Measurements from ENCODE around the gene ZNF598.

The ZNF598 gene

GRCh38 chr16:1975432-1976215, 34.0 kb downstream of the ZNF598 start:
- no peak overlapping the region for H3K4me2 ChIP-seq
- H3K27ac ChIP-seq = no peak overlapping the region
- no peaks in the 10 kb centered on the region; the same call in 1 of the 2 replicates for H3K36me3 ChIP-seq (ENCODE audit: insufficient read depth)

DNA sequence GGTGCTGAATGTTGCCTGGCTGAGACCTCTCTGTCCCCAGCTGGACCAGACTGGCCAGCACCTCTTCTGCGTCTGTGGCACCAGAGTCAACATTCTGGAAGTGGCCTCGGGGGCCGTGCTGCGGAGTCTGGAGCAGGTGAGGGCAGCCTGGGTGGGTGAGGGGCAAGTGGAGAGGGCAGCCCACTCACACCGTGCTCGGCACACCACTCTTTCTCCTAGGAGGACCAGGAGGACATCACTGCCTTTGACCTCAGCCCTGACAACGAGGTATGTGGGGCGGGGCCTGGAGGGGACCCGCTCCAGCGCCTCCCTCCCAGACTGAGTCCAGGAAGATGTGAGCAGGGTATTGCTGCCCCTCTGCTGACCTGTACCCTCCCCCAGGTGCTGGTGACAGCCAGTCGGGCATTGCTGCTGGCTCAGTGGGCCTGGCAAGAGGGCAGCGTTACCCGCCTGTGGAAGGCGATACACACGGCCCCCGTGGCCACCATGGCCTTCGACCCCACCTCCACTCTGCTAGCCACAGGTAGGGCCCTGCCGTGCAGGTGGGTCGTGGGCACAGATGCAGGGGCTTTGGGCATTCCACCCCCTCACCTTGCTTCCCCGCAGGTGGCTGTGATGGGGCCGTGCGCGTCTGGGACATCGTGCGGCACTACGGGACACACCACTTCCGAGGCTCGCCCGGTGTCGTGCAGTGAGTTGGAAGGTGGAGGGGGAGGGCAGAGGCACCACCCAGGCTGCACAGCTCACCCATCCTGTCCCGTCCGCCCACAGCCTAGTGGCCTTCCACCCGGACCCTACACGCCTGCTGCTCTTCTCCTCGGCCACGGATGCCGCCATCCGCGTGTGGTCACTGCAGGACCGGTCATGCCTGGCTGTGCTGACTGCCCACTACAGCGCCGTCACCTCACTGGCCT, 35.2 kb downstream of the ZNF598 start:
- H3K4me2 ChIP-seq = no peak overlapping the region; the same call in 1 of the 2 replicates
- TF ChIP-seq, protein P1, sequence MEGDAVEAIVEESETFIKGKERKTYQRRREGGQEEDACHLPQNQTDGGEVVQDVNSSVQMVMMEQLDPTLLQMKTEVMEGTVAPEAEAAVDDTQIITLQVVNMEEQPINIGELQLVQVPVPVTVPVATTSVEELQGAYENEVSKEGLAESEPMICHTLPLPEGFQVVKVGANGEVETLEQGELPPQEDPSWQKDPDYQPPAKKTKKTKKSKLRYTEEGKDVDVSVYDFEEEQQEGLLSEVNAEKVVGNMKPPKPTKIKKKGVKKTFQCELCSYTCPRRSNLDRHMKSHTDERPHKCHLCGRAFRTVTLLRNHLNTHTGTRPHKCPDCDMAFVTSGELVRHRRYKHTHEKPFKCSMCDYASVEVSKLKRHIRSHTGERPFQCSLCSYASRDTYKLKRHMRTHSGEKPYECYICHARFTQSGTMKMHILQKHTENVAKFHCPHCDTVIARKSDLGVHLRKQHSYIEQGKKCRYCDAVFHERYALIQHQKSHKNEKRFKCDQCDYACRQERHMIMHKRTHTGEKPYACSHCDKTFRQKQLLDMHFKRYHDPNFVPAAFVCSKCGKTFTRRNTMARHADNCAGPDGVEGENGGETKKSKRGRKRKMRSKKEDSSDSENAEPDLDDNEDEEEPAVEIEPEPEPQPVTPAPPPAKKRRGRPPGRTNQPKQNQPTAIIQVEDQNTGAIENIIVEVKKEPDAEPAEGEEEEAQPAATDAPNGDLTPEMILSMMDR (conservative IDR thresholded peaks at IDR 0.05; ENCODE audit: low read depth, low read length) = no peak
- H3K9ac ChIP-seq = no peak overlapping the region
- H2AFZ ChIP-seq (ENCODE audit: low read depth) = no peak overlapping the region
- H3K79me2 ChIP-seq (ENCODE audit: insufficient read depth, low read depth) = peaks cover 20% of the 10 kb centered on the region
- no peaks in the 10 kb centered on the region for H4K20me1 ChIP-seq (ENCODE audit: insufficient read depth)
- H3K27me3 ChIP-seq (ENCODE audit: insufficient read depth, low read depth) = no peaks in the 10 kb centered on the region
- H3K27ac ChIP-seq = no peak overlapping the region
- no peaks in the 10 kb centered on the region; the same call in 1 of the 2 replicates for H3K36me3 ChIP-seq (ENCODE audit: insufficient read depth)
- peaks cover 10% of the 10 kb centered on the region for H3K4me1 ChIP-seq (ENCODE audit: low read depth, poor library complexity, severe bottlenecking)
- no peak overlapping the region for H3K4me3 ChIP-seq (IDR thresholded peaks at IDR 0.05; ENCODE audit: insufficient read depth, low read depth, low read length)

More at GRCh38 chr16:1975432-1976215, 34.0 kb downstream of the ZNF598 start:
- no peak overlapping the region for H2AFZ ChIP-seq (ENCODE audit: low read depth)
- no peaks in the 10 kb centered on the region for H3K27me3 ChIP-seq (ENCODE audit: insufficient read depth, low read depth)
- H3K9ac ChIP-seq = no peak overlapping the region
- TF ChIP-seq, protein P1 (conservative IDR thresholded peaks at IDR 0.05; ENCODE audit: low read depth, low read length) = no peak
- no peaks in the 10 kb centered on the region for H4K20me1 ChIP-seq (ENCODE audit: insufficient read depth)
- peaks cover 20% of the 10 kb centered on the region for H3K79me2 ChIP-seq (ENCODE audit: insufficient read depth, low read depth)
- peaks cover 14% of the 10 kb centered on the region for H3K4me1 ChIP-seq (ENCODE audit: low read depth, poor library complexity, severe bottlenecking)
- H3K4me3 ChIP-seq (IDR thresholded peaks at IDR 0.05; ENCODE audit: insufficient read depth, low read depth, low read length) = no peak overlapping the region

GRCh38 chr16:1973461-1974156, 36.0 kb downstream of the ZNF598 start:
- Histone ChIP-seq H3K9ac (no peak overlapping the region), H3K4me2 (peak overlapping the region; percentile 95; the same call in 1 of the 2 replicates), H2AFZ (ENCODE audit: low read depth) (no peak overlapping the region), H3K27me3 (ENCODE audit: insufficient read depth, low read depth) (no peaks in the 10 kb centered on the region), H3K27ac (no peak overlapping the region), H3K36me3 (ENCODE audit: insufficient read depth) (no peaks in the 10 kb centered on the region; the same call in 1 of the 2 replicates), H3K79me2 (ENCODE audit: insufficient read depth, low read depth) (peaks cover 20% of the 10 kb centered on the region), H4K20me1 (ENCODE audit: insufficient read depth) (no peaks in the 10 kb centered on the region), H3K4me1 (ENCODE audit: low read depth, poor library complexity, severe bottlenecking) (peaks cover 10% of the 10 kb centered on the region), H3K4me3 (IDR thresholded peaks at IDR 0.05; ENCODE audit: insufficient read depth, low read depth, low read length) (no peak overlapping the region)
- TF ChIP-seq, protein P1 (conservative IDR thresholded peaks at IDR 0.05; ENCODE audit: low read depth, low read length) = no peak

GRCh38 chr16:1972490-1972877, 37.1 kb downstream of the ZNF598 start:
- Histone ChIP-seq H3K4me2 (peak overlapping the region; percentile 95), H3K27me3 (ENCODE audit: insufficient read depth, low read depth) (no peaks in the 10 kb centered on the region), H3K36me3 (ENCODE audit: insufficient read depth) (no peaks in the 10 kb centered on the region; the same call in 1 of the 2 replicates), H4K20me1 (ENCODE audit: insufficient read depth) (no peaks in the 10 kb centered on the region), H3K79me2 (ENCODE audit: insufficient read depth, low read depth) (peaks cover 20% of the 10 kb centered on the region), H3K4me3 (IDR thresholded peaks at IDR 0.05; ENCODE audit: insufficient read depth, low read depth, low read length) (no peak overlapping the region), H2AFZ (ENCODE audit: low read depth) (peak overlapping the region; percentile 93), H3K4me1 (ENCODE audit: low read depth, poor library complexity, severe bottlenecking) (peaks cover 10% of the 10 kb centered on the region), H3K9ac (peak overlapping the region; percentile 93), H3K27ac (peak overlapping the region; percentile 78)
- TF ChIP-seq, protein P1 (conservative IDR thresholded peaks at IDR 0.05; ENCODE audit: low read depth, low read length) = no peak
